ENCODE data around the gene GRK4. TPM values are rescaled to one million over a fixed set of nuclear protein-coding genes. Genes with fewer than 3 reads are reported as not detected.

The GRK4 gene
- total RNA-seq, 1 donor from 2014 or later: 2.1 TPM

- no peaks in the 10 kb centered on the region for H3K4me1 Mint-ChIP-seq
- DNase-seq: no peak
- H3K4me3 Mint-ChIP-seq: no peak overlapping the region
- intact Hi-C loops (cut with micrococcal nuclease): no loop called here
- CTCF ChIA-PET: interaction anchor here (0.9 to 2.0 kb wide), 7 partner anchors 12 to 186 kb away, joined by 3 to 6 read pairs (median 3); no protein-coding TSS in a partner anchor
- POLR2A ChIA-PET: interaction anchor here (0.6 to 1.8 kb wide), 3 partner anchors 13 to 14 kb away, joined by 3 to 6 read pairs (median 4); partner anchors contain the start of gene GRK4
- no peak for TF ChIP-seq CTCF (IDR thresholded peaks at IDR 0.05)
- H3K9me3 Mint-ChIP-seq: no peaks in the 10 kb centered on the region
- H3K27ac Mint-ChIP-seq: no peak overlapping the region
- H3K36me3 Mint-ChIP-seq (ENCODE audit: low read depth): peaks cover 95% of the 10 kb centered on the region
- no peaks in the 10 kb centered on the region for H3K27me3 Mint-ChIP-seq
- ATAC-seq (ENCODE audit: low read depth): peak; percentile 42
These were observed 14.2 kb upstream of the GRK4 start for GRCh38 chr4:2948895-2949781.

DNA sequence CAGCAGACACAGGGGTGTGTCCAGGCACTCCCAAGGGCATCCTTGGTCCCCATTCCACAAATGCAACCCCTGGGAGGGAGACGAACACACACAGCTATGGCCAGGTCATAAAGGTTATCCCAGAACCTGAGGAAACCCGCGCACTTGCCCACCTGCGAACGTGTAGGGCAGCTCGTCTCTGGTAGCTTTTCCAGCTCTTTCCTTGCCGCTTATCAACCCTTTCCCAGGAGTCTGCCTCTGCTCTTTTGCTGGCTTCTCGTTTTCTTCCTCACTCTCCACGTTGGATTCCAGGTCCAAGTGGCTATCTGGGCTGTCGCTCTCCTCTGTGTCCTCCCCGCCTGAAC is 13.6 kb upstream of the GRK4 start:
- H3K9me3 Mint-ChIP-seq: no peaks in the 10 kb centered on the region
- intact Hi-C loops (cut with micrococcal nuclease): no loop called here
- H3K27me3 Mint-ChIP-seq: no peaks in the 10 kb centered on the region
- no peak overlapping the region for H3K27ac Mint-ChIP-seq
- peaks cover 96% of the 10 kb centered on the region for H3K36me3 Mint-ChIP-seq (ENCODE audit: low read depth)
- CTCF ChIA-PET: no interaction called here
- no peak overlapping the region for H3K4me3 Mint-ChIP-seq
- DNase-seq: no peak
- POLR2A ChIA-PET: interaction anchor here (1.8 kb wide), 1 partner anchor 15 kb away, joined by 6 read pairs; no protein-coding TSS in a partner anchor
- no peak for TF ChIP-seq CTCF (IDR thresholded peaks at IDR 0.05)
- ATAC-seq (ENCODE audit: low read depth): no peak
- peaks cover 5% of the 10 kb centered on the region for H3K4me1 Mint-ChIP-seq

DNA sequence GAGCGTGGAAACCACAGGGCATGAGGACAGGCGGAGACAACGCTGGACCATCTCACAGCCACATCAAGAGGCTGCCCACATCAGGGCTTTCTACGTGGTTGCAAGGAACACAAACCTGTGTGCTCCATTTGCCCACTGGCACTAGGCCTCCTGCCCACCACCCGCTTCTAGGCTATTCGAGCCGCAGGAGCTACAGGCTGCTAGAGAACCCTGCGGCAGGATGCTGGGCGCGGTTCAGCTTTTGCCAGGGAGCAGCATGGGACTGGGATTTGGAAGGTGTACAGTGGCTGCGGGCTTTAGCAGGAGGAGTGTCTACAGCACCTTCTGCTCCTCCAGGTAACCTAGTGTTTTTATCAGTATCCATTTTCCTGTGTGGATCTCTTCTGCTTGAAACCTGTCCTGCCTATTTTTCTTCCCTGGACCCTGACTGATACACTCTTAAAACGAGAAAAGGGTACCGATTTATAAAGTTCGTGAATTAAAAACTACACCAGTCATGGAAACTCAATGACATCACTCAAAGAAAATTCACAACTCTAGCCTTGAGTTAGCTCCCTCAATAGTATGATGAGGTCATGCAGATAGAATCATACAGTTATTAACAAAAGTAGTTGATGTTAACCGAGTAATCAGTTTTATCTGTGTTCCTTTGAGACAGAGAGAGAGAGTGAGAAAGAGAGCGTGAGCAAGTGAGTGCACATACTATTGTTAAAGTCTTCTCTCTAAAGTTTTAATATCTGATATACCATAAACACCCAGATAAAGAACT is 13.0 kb upstream of the GRK4 start:
- ChIA-PET CTCF (interaction anchor here (1.6 kb wide), 1 partner anchor 28 kb away, joined by 4 read pairs; no protein-coding TSS in a partner anchor), POLR2A (interaction anchor here (1.8 kb wide), 1 partner anchor 15 kb away, joined by 6 read pairs; no protein-coding TSS in a partner anchor)
- Mint-ChIP-seq H3K9me3 (no peaks in the 10 kb centered on the region), H3K36me3 (ENCODE audit: low read depth) (peaks cover 92% of the 10 kb centered on the region), H3K27ac (no peak overlapping the region), H3K4me1 (peaks cover 5% of the 10 kb centered on the region), H3K4me3 (no peak overlapping the region), H3K27me3 (no peaks in the 10 kb centered on the region)
- no peak for DNase-seq
- TF ChIP-seq CTCF (IDR thresholded peaks at IDR 0.05): no peak
- no peak for ATAC-seq (ENCODE audit: low read depth)
- intact Hi-C loops (cut with micrococcal nuclease): no loop called here

DNA sequence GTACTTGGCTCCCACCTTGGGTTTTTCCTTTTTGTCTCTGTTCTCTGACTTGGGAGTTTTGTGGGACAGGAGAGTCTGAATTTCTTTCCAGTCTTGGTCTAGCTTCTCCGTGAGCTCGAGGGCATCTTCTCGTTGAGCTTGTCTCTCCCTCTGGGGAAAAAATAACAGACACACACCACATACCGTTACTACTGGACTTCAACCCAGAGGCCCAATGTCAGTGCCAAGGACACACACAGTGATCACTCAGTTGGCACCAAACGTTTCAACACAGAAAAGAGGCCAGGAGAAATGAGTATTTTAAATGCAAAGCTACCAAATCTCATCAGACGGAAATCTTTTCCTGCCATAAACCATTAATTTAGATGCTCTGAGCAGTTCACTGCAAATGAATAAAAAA is 9.9 kb upstream of the GRK4 start:
- no peak for DNase-seq
- Mint-ChIP-seq H3K9me3 (no peaks in the 10 kb centered on the region), H3K36me3 (ENCODE audit: low read depth) (peaks cover 93% of the 10 kb centered on the region), H3K27ac (peak overlapping the region; percentile 7), H3K4me3 (no peak overlapping the region), H3K27me3 (no peaks in the 10 kb centered on the region), H3K4me1 (peaks cover 12% of the 10 kb centered on the region)
- intact Hi-C loops (cut with micrococcal nuclease): no loop called here
- ChIA-PET POLR2A (interaction anchor here (0.6 to 1.8 kb wide), 3 partner anchors 10 to 60 kb away, joined by 3 to 7 read pairs (median 4); partner anchors contain the start of gene GRK4), CTCF (interaction anchor here (1.0 to 2.5 kb wide), 2 partner anchors 9 to 190 kb away, joined by 4 to 8 read pairs; partner anchors contain the start of gene NOP14)
- no peak for ATAC-seq (ENCODE audit: low read depth)
- no peak for TF ChIP-seq CTCF (IDR thresholded peaks at IDR 0.05)
